ENCODE measurements around the gene RPL7A. TPM values are rescaled to one million over a fixed set of nuclear protein-coding genes. Genes with fewer than 3 reads are reported as not detected.

Gene RPL7A
- total RNA-seq, 2 experiments from 2014 or later, result 3,479 to 3,507 TPM

- H3K36me3 Mint-ChIP-seq (ENCODE audit: low read depth), result no peaks in the 10 kb centered on the region
- DNase-seq, result no peak
- TF ChIP-seq, protein P1, sequence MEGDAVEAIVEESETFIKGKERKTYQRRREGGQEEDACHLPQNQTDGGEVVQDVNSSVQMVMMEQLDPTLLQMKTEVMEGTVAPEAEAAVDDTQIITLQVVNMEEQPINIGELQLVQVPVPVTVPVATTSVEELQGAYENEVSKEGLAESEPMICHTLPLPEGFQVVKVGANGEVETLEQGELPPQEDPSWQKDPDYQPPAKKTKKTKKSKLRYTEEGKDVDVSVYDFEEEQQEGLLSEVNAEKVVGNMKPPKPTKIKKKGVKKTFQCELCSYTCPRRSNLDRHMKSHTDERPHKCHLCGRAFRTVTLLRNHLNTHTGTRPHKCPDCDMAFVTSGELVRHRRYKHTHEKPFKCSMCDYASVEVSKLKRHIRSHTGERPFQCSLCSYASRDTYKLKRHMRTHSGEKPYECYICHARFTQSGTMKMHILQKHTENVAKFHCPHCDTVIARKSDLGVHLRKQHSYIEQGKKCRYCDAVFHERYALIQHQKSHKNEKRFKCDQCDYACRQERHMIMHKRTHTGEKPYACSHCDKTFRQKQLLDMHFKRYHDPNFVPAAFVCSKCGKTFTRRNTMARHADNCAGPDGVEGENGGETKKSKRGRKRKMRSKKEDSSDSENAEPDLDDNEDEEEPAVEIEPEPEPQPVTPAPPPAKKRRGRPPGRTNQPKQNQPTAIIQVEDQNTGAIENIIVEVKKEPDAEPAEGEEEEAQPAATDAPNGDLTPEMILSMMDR (IDR thresholded peaks at IDR 0.05), result no peak
- no peaks in the 10 kb centered on the region for H3K27me3 Mint-ChIP-seq
- no peak for ATAC-seq
- intact Hi-C loops (cut with micrococcal nuclease), result no loop called here
- H3K9me3 Mint-ChIP-seq, result no peaks in the 10 kb centered on the region
- CTCF ChIA-PET, result no interaction called here
- no peak overlapping the region for H3K27ac Mint-ChIP-seq
- H3K4me3 Mint-ChIP-seq, result no peak overlapping the region
- no peaks in the 10 kb centered on the region for H3K4me1 Mint-ChIP-seq (ENCODE audit: low read depth)
- POLR2A ChIA-PET, result no interaction called here
These were observed 34.6 kb downstream of the RPL7A start for GRCh38 chr9:133382507-133383141.

- no peaks in the 10 kb centered on the region for H3K4me1 Mint-ChIP-seq (ENCODE audit: low read depth)
- intact Hi-C loops (cut with micrococcal nuclease), result no loop called here
- TF ChIP-seq, protein P1 (IDR thresholded peaks at IDR 0.05), result no peak
These were observed 35.4 kb downstream of the RPL7A start for GRCh38 chr9:133383438-133383837.

DNA sequence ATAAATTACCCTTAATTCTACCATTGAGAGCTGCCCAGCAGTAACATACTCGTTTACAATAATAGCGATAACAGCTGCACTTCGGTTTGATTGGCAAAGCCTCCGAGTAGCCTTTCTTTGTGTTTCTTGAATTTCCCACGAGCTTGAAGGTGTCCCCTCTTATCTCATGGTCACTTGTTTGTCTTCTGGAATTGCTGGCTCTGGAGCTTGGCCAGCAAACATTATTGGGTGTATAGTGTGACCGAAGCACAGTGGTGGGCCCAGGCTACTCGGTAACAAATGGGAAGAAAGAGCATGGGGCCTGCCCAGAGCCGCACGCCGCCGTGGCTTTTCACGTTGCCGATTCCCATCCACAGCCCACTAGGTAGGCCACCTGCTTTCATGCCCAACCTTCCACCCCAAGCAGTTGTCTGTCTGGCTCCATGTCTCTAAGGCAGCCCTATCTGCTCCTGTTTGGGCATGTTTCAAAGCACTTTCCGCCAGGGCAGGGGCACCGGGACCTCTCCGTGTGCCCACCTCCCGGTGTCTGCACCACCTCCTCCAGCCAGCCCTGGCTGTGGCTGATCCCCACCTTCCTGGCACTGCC, 36.8 kb downstream of the RPL7A start:
- peaks cover 3% of the 10 kb centered on the region for H3K27me3 Mint-ChIP-seq
- TF ChIP-seq, protein P1 (IDR thresholded peaks at IDR 0.05), result no peak
- no peak overlapping the region for H3K4me3 Mint-ChIP-seq
- no peaks in the 10 kb centered on the region for H3K9me3 Mint-ChIP-seq
- CTCF ChIA-PET, result no interaction called here
- ATAC-seq (no peak), DNase-seq (no peak)
- POLR2A ChIA-PET, result interaction anchor here (1.0 to 1.5 kb wide), 3 partner anchors 8 to 14 kb away, joined by 3 to 5 read pairs (median 4); partner anchors contain the start of gene STKLD1
- intact Hi-C loops (cut with micrococcal nuclease), result no loop called here
- no peak overlapping the region for H3K27ac Mint-ChIP-seq
- H3K4me1 Mint-ChIP-seq (ENCODE audit: low read depth), result no peaks in the 10 kb centered on the region
- no peaks in the 10 kb centered on the region for H3K36me3 Mint-ChIP-seq (ENCODE audit: low read depth)

More at GRCh38 chr9:133383438-133383837, 35.4 kb downstream of the RPL7A start:
- no peak overlapping the region for H3K27ac Mint-ChIP-seq
- ATAC-seq (no peak), DNase-seq (no peak)
- no peaks in the 10 kb centered on the region for H3K27me3 Mint-ChIP-seq
- no peak overlapping the region for H3K4me3 Mint-ChIP-seq
- no peaks in the 10 kb centered on the region for H3K9me3 Mint-ChIP-seq
- ChIA-PET CTCF (interaction anchor here (0.8 kb wide), 1 partner anchor 21 kb away, joined by 3 read pairs; no protein-coding TSS in a partner anchor), POLR2A (no interaction called here)
- no peaks in the 10 kb centered on the region for H3K36me3 Mint-ChIP-seq (ENCODE audit: low read depth)

GRCh38 chr9:133385452-133385851, 37.4 kb downstream of the RPL7A start:
- no peaks in the 10 kb centered on the region for H3K4me1 Mint-ChIP-seq (ENCODE audit: low read depth)
- CTCF ChIA-PET, result no interaction called here
- DNase-seq, result no peak
- no peak overlapping the region for H3K4me3 Mint-ChIP-seq
- no peak overlapping the region for H3K27ac Mint-ChIP-seq
- TF ChIP-seq, protein P1 (IDR thresholded peaks at IDR 0.05), result no peak
- POLR2A ChIA-PET, result interaction anchor here (1.0 to 1.5 kb wide), 3 partner anchors 9 to 15 kb away, joined by 3 to 5 read pairs (median 4); partner anchors contain the start of gene STKLD1
- no peaks in the 10 kb centered on the region for H3K36me3 Mint-ChIP-seq (ENCODE audit: low read depth)
- peaks cover 3% of the 10 kb centered on the region for H3K27me3 Mint-ChIP-seq
- no peaks in the 10 kb centered on the region for H3K9me3 Mint-ChIP-seq
- intact Hi-C loops (cut with micrococcal nuclease), result no loop called here
- no peak for ATAC-seq

DNA sequence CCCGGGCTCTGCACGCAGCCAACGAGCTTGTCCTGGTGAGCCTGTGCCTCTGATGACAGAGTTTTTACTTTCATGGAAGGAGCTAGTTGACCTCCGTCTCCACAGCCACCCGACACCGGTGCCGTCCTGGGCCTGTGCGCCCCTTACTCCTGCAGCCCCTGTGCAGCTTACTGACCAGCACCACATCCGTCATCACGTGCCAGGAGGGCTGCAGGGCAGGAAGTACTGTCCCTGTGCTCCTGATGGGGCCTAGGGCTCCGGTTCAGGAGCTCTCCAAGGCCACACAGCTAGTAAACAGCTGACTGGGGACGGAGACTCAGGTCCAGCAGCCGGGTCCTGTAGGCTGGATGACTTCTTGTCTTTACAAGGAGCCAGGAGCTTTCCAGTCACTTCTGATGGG, 38.3 kb downstream of the RPL7A start:
- ChIA-PET CTCF (no interaction called here), POLR2A (interaction anchor here (0.7 to 1.5 kb wide), 3 partner anchors 8 to 12 kb away, joined by 3 read pairs; no protein-coding TSS in a partner anchor)
- Mint-ChIP-seq H3K27ac (no peak overlapping the region), H3K9me3 (no peaks in the 10 kb centered on the region), H3K4me3 (no peak overlapping the region), H3K27me3 (peaks cover 3% of the 10 kb centered on the region), H3K4me1 (ENCODE audit: low read depth) (no peaks in the 10 kb centered on the region), H3K36me3 (ENCODE audit: low read depth) (no peaks in the 10 kb centered on the region)
- TF ChIP-seq, protein P1 (IDR thresholded peaks at IDR 0.05), result no peak
- ATAC-seq (no peak), DNase-seq (no peak)
- intact Hi-C loops (cut with micrococcal nuclease), result no loop called here
